Urothelium cell line (cell line): Measurements from ENCODE around the gene OCA2.
A peak's percentile ranks its signal among the peaks of the same experiment; 100 is the strongest.
"Not testable (repeated sequence)": the region's sequence is repeated elsewhere in the genome, so short reads cannot be mapped to it uniquely, and the experiment has no call there.

ENCODE experiments used
- DNase-seq: peaks from one replicate; pipeline ENCODE4 v3.0.0; 2011; ENCODE audit warnings: low spot score, mixed read lengths
- FAIRE-seq: peaks from 2 replicates; lab custom pipeline; 2011; peaks lifted over from hg19 to GRCh38; lab: Jason Lieb, UNC

Gene OCA2

GRCh38 chr15:27958911-27959578 lies 140.1 kb downstream of the OCA2 start:
- DNase-seq (no peak), FAIRE-seq (no peak)

GRCh38 chr15:27956285-27956684 lies 142.8 kb downstream of the OCA2 start:
- DNase-seq (no peak), FAIRE-seq (no peak)

- DNase-seq (no peak), FAIRE-seq (no peak)
Measured at GRCh38 chr15:27955087-27955486, 144.0 kb downstream of the OCA2 start.

- not testable (repeated sequence) for DNase-seq
Measured at GRCh38 chr15:27952593-27952992, 146.5 kb downstream of the OCA2 start.

DNA sequence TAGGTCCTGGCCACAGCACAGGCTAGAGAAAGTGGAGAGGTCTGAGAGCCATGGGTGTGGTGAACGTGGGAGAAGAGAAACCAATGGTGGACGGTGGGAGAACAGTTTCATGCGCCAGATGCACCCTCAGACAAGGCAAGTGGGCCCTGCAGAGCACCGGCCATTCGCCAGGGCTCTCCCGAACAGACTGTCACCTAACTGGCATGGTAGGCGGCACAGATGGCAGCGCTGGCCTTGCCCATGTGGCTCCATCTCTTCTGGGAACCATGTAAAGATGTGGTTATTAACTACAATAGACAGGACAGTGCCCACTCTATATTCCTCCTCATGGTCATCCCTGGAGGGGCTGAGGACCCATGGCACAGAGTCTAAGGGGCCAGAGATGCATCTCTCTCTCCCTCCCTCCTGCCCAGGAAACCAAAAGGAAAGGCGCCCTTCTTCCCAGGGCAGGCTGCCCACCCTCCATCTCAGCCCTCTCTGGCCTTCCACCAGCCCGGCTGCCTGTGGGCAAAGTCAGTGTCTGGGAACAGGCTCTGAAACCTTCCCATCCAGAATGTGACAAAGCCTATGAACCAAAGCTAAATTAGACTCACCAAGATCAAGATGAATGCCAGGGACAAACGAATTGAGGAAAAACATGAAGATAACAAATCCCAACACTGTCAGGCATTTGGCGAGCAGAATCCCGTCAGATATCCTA lies 147.8 kb downstream of the OCA2 start:
- FAIRE-seq = peak; percentile 42

More at GRCh38 chr15:27952593-27952992, 146.5 kb downstream of the OCA2 start:
- FAIRE-seq = not testable (repeated sequence)

DNA sequence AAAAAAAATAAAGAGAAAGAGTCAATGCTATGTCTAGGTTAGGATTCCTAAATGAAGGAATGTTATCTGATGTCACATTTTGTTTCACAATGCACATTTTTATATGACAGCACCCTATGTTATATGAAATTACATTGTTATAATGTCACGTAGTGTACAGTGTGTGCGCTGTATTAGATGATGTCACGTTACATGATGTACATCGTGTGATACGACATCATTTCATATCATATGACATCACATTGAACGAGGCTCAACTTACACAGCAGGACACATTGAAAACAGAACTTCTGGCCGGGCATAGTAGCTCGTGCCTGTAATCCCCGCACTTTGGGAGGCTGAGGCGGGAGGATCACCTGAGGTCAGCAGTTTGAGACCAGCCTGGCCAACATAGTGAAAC lies 150.0 kb downstream of the OCA2 start:
- FAIRE-seq (peak; percentile 77), DNase-seq (no peak)

More for the DNA sequence above, 147.8 kb downstream of the OCA2 start:
- no peak for DNase-seq

DNA sequence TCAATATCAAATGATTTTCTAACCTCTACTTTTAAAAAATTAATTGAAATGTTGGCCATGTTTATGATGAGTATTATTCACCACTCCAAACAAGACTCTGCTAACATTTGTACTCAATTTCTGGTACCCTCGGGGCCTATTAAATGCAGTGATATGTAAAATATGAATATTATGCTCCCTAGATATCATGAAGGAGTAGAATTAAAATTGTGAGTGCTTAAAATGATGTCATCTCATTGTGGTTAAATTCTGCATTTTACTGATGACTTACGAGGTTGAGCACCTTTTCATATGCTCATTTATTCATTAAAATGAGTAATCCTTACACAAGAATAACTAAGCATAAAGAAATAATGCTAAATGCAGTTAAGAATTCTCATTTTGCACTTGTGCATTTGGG lies 159.9 kb downstream of the OCA2 start:
- DNase-seq (no peak), FAIRE-seq (no peak)

DNA sequence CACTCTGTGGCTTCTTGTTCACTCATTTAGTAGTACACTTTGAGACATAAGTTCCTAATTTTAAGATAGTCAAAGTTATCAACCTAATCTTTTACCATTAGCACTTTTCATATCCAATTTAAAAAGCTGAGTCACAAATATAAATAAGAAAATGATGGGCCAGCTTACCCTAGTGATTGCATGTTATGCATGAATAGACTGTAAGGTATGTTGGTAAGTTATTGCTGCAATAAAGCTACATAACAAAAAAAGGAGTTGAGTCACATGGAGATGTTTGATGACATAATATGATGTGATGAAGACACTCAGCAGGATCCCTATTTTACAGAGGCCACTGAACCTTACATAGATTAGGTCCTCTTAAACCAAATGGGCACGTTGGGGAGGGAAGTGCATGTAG lies 161.3 kb downstream of the OCA2 start:
- no peak for DNase-seq
- FAIRE-seq = no peak

GRCh38 chr15:27936164-27936563 lies 163.0 kb downstream of the OCA2 start:
- FAIRE-seq = no peak
- DNase-seq = no peak

- FAIRE-seq = no peak
- DNase-seq = no peak
Measured at GRCh38 chr15:27935328-27935727, 163.8 kb downstream of the OCA2 start.

DNA sequence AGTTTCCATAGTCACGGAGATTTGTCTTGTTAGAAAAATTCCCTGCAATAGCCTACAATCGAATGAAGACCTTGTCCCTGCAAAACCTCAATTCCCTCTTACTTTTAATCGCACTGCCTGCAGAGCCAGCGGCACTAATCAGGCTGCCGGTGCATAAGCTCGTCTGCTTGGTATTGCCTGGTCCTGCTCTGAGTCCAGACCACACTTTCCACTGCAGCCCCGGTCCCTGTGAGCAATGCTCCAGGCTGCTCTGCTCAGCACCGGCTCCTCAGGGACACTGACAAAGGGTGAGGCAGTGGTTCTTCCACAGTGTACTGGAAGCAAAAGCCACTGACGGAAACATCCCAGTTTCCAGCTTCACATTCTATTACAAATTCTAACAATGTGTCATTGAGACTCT lies 164.3 kb downstream of the OCA2 start:
- DNase-seq (no peak), FAIRE-seq (peak; percentile 32)

- DNase-seq = no peak
- FAIRE-seq = no peak
Measured at GRCh38 chr15:27933562-27933961, 165.6 kb downstream of the OCA2 start.

DNA sequence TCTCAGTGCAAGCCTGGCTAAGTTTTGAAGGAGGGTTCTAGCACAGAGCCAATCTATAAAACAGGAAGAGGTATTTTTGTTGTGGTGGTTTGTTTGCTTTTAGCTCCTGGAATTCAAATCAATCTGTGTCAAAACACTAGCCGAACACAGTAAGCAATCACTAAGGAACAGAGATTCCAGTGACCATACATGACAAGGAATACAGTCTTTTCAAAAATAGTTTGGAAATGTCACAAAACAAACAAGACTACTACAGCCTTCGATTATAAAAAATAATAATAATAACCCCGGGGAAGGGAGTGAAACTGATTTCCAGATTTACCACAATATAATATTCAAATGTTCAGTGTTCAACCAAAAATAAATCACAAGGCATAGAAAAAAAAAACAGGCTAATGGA lies 166.5 kb downstream of the OCA2 start:
- FAIRE-seq (no peak), DNase-seq (no peak)

GRCh38 chr15:27928386-27928785 lies 170.7 kb downstream of the OCA2 start:
- no peak for FAIRE-seq
- no peak for DNase-seq

GRCh38 chr15:27912283-27912682 lies 186.8 kb downstream of the OCA2 start:
- DNase-seq (no peak), FAIRE-seq (no peak)

GRCh38 chr15:27906802-27907201 lies 192.3 kb downstream of the OCA2 start:
- DNase-seq (no peak), FAIRE-seq (no peak)

DNA sequence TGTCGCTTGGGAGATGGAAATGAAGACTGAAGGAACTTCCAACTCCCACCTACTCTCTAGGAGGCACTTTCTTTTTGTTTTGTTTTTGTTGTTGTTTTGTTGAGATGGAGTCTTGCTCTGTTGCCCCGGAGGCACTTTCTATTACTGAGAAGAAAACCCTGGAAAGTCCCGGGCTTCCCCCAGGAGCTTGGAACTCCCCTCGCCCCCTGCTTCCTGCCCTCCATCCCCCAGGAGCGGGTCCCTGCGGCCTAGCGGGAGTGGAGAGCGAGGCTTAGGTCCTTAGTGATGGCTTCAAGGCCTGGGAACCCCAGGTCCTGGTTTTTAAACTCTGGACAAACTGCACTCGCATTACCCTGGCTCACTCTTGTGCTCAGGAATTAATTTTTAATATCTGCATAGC lies 195.7 kb downstream of the OCA2 start:
- FAIRE-seq = no peak

GRCh38 chr15:27902680-27903385 lies 196.3 kb downstream of the OCA2 start:
- FAIRE-seq = peak; percentile 42
- no peak for DNase-seq

More for the DNA sequence above, 195.7 kb downstream of the OCA2 start:
- DNase-seq = no peak

DNA sequence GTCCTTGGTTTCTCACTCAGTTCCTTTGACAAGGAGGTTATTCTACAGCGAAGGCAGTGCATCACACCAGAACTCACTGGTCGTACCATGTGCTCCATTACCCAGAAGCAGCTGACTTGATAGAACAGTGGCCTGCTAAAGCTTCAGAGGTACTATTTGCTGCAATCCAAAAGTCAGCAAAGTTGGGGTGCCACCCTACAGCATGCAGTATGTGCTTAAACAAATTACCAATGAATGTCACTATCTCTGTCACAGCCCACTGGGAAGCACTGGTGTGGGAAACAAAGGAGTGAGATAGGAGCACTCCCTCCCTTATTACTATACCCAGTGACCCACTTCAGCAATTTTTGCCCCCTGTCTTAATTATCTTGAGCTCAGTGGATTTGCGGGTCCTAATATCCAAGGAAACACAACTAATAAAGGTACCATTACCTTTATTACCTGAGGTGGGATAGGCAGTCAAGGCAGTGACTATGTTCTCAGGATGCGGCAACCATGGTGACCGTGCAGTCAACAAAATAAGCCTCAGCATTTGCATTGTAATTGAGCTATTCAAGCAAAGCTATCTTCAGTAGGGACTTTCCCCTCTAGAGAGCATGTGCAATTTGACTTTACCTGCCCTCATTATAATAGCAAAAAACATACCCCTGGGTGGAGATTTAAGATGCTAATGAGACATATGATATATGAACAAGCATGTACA lies 199.4 kb downstream of the OCA2 start:
- no peak for DNase-seq

GRCh38 chr15:27897481-27897880 lies 201.6 kb downstream of the OCA2 start:
- FAIRE-seq = no peak
- DNase-seq = no peak

More for the DNA sequence above, 199.4 kb downstream of the OCA2 start:
- peak; percentile 32 for FAIRE-seq

DNA sequence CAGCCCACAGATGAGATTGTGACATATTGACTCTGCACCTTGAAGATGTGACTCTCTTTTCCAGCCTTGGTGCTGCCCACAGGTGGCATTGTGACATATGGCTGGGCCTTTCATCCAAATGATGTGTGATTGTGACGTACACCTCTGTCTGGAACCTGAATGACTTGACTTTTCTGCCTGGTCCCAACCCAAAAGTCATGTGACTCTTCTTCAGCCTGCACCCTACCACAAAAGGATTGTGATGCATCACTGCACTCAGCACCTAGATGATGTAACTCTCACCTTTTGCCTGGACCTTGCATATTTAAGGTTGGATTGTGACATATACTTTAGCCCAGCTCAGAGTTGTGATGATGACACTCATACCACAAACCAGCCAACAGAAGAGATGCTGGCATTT lies 204.5 kb downstream of the OCA2 start:
- no peak for FAIRE-seq
- DNase-seq = no peak
